Loucy (cell line): ENCODE data around the gene USP25.
A peak's percentile ranks its signal among the peaks of the same experiment; 100 is the strongest.

ENCODE experiments used
- H2AFZ ChIP-seq: fragments of 200-600 bp; sonication (generic); 2 replicates; pipeline ENCODE4 v1.6.0; 2016; ENCODE audit warnings: antibody characterized with exemption, mild to moderate bottlenecking, low read length, moderate library complexity
- H3F3A ChIP-seq: fragments of 200-600 bp; 2 replicates; pipeline ENCODE4 v1.6.0; 2016; ENCODE audit warnings: antibody characterized with exemption, low read depth, mild to moderate bottlenecking
- H3K27me3 ChIP-seq: fragments of 200-600 bp; sonication (generic); 2 replicates; pipeline ENCODE4 v1.6.1; 2014; ENCODE audit warnings: low read length, mild to moderate bottlenecking; ENCODE audit not compliant: insufficient read depth, poor library complexity, severe bottlenecking
- H3K36me3 ChIP-seq: fragments of 200-600 bp; sonication (generic); 2 replicates; pipeline ENCODE4 v1.6.1; 2016; ENCODE audit warnings: low read length; ENCODE audit not compliant: insufficient read depth
- H3K4me1 ChIP-seq: fragments of 200-600 bp; sonication (generic); 2 replicates; pipeline ENCODE4 v1.5.1; 2014; ENCODE audit warnings: low read length, mild to moderate bottlenecking; ENCODE audit not compliant: insufficient read depth, poor library complexity, severe bottlenecking
- H3K4me2 ChIP-seq: fragments of 200-600 bp; sonication (generic); 2 replicates; pipeline ENCODE4 v1.6.0; 2014; ENCODE audit warnings: antibody characterized with exemption, low read length, low read depth, mild to moderate bottlenecking; ENCODE audit not compliant: poor library complexity, severe bottlenecking
- H3K4me3 ChIP-seq: fragments of 200-600 bp; sonication (generic); 2 replicates; pipeline ENCODE4 v1.5.1; 2014; ENCODE audit warnings: low read length, mild to moderate bottlenecking, mixed read lengths; ENCODE audit not compliant: poor library complexity, severe bottlenecking
- H3K79me2 ChIP-seq: fragments of 200-600 bp; sonication (generic); 2 replicates; pipeline ENCODE4 v1.6.1; 2014; ENCODE audit warnings: low read length; ENCODE audit not compliant: insufficient read depth
- H3K9ac ChIP-seq: fragments of 200-600 bp; sonication (generic); 2 replicates; pipeline ENCODE4 v1.6.0; 2014; ENCODE audit warnings: mild to moderate bottlenecking, low read depth, low read length, moderate library complexity; ENCODE audit not compliant: poor library complexity, severe bottlenecking
- H3K9me2 ChIP-seq: fragments of 200-600 bp; sonication (generic); replicated peaks from 2 replicates; pipeline ENCODE4 v1.6.1; 2016; ENCODE audit warnings: low read depth, low read length, mixed read lengths
- H3K9me3 ChIP-seq: fragments of 200-600 bp; sonication (generic); 2 replicates; pipeline ENCODE4 v1.6.1; 2014; ENCODE audit warnings: mild to moderate bottlenecking, antibody characterized with exemption, low read length, low read depth; ENCODE audit not compliant: insufficient read depth
- H4K20me1 ChIP-seq: fragments of 200-600 bp; sonication (generic); 2 replicates; pipeline ENCODE4 v1.6.0; 2014; ENCODE audit warnings: antibody characterized with exemption, low read length, mild to moderate bottlenecking; ENCODE audit not compliant: insufficient read depth, poor library complexity, severe bottlenecking
- EZH2phosphoT487 ChIP-seq: fragments of 200-600 bp; IDR thresholded peaks from 2 replicates; pipeline ENCODE4 v1.6.1; 2018; ENCODE audit warnings: antibody characterized with exemption, mild to moderate bottlenecking, moderate library complexity, borderline replicate concordance
- TF ChIP-seq, protein P1 (sequence below): fragments of 200-600 bp; sonication (generic); conservative IDR thresholded peaks from 2 replicates; pipeline ENCODE4 v1.5.1; 2014; ENCODE audit warnings: mild to moderate bottlenecking, antibody characterized with exemption, low read length

The USP25 gene

DNA sequence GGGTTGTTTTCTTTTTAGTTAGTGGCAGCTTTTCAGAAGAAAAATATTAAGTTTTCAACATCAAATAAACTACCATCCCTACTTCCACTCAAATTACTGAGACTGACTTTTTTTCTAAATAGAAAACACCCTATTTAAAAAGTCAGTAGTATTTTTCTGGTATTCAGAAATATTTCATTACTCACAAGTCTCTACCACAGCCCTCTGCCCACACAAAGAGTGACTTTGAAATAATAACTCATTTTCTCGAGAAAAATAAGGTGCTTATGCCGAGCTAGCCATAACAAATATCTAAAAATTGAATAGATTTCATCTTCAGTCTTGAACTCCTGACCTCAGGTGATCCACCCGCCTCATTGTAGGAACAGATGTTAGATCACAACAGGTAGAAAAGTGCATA, 41.8 kb upstream of the USP25 start:
- H3K9ac ChIP-seq, result no peak overlapping the region
- H3K4me3 ChIP-seq, result no peak overlapping the region
- peaks cover 37% of the 10 kb centered on the region for H3K27me3 ChIP-seq
- no peaks in the 10 kb centered on the region for H3F3A ChIP-seq
- H3K4me1 ChIP-seq, result peaks cover 9% of the 10 kb centered on the region
- TF ChIP-seq EZH2phosphoT487, result no peak
- TF ChIP-seq, protein P1, sequence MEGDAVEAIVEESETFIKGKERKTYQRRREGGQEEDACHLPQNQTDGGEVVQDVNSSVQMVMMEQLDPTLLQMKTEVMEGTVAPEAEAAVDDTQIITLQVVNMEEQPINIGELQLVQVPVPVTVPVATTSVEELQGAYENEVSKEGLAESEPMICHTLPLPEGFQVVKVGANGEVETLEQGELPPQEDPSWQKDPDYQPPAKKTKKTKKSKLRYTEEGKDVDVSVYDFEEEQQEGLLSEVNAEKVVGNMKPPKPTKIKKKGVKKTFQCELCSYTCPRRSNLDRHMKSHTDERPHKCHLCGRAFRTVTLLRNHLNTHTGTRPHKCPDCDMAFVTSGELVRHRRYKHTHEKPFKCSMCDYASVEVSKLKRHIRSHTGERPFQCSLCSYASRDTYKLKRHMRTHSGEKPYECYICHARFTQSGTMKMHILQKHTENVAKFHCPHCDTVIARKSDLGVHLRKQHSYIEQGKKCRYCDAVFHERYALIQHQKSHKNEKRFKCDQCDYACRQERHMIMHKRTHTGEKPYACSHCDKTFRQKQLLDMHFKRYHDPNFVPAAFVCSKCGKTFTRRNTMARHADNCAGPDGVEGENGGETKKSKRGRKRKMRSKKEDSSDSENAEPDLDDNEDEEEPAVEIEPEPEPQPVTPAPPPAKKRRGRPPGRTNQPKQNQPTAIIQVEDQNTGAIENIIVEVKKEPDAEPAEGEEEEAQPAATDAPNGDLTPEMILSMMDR, result no peak
- no peak overlapping the region for H2AFZ ChIP-seq
- H3K9me3 ChIP-seq, result no peaks in the 10 kb centered on the region
- no peaks in the 10 kb centered on the region for H3K9me2 ChIP-seq
- no peaks in the 10 kb centered on the region for H3K79me2 ChIP-seq
- no peaks in the 10 kb centered on the region for H3K36me3 ChIP-seq
- H3K4me2 ChIP-seq, result no peak overlapping the region
- H4K20me1 ChIP-seq, result no peaks in the 10 kb centered on the region

DNA sequence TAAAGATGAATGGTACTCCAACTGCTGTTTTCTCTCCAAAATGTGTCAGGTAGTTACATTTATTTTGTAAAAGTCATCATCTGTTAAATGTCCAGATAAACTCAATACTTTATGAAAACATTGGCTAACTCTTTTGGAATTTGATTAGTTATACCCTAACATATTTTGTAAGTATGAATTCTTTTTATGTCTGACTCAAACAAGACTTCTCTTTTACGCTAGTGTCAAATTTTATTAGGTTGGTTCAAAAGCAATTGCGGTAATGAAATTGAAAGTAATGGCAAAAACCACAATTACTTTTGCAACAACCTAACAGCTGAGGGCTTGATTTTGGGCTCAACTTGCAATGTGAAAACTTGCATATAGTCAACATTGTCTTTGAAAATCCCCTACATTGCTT, 41.0 kb upstream of the USP25 start:
- H3K27me3 ChIP-seq, result peaks cover 37% of the 10 kb centered on the region
- H3K9me3 ChIP-seq, result no peaks in the 10 kb centered on the region
- H3K79me2 ChIP-seq, result no peaks in the 10 kb centered on the region
- no peak overlapping the region for H3K9ac ChIP-seq
- H3K4me3 ChIP-seq, result peak overlapping the region; percentile 40
- peak overlapping the region; percentile 59 for H3K4me2 ChIP-seq
- H3K9me2 ChIP-seq, result no peaks in the 10 kb centered on the region
- no peaks in the 10 kb centered on the region for H3K36me3 ChIP-seq
- H2AFZ ChIP-seq, result no peak overlapping the region
- peaks cover 9% of the 10 kb centered on the region for H3K4me1 ChIP-seq
- TF ChIP-seq, protein P1, result no peak
- TF ChIP-seq EZH2phosphoT487, result no peak
- H3F3A ChIP-seq, result no peaks in the 10 kb centered on the region
- no peaks in the 10 kb centered on the region for H4K20me1 ChIP-seq

DNA sequence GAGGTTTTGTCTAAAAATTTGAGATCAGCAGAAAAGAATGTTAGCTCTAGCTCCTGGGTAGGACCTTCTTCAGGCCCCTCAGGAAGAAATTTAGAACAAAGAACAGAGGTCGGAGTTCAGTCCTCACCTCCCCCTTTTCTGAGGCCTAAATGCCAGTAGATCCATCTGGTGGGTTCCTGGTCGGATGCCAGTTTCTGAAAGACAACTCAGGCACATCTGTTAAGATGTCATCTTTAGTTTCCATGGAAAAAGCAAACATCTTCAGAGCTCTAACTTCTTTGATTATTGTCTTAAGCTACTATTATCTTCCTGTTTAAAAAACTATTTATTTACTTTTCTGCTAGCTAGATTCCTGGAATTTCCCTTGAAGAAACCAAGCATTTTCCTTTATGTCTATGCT, 37.1 kb upstream of the USP25 start:
- H3F3A ChIP-seq, result no peaks in the 10 kb centered on the region
- H3K9me2 ChIP-seq, result no peaks in the 10 kb centered on the region
- no peak overlapping the region for H2AFZ ChIP-seq
- no peaks in the 10 kb centered on the region for H3K36me3 ChIP-seq
- no peak overlapping the region for H3K9ac ChIP-seq
- no peaks in the 10 kb centered on the region for H3K9me3 ChIP-seq
- peaks cover 6% of the 10 kb centered on the region for H3K27me3 ChIP-seq
- no peaks in the 10 kb centered on the region for H4K20me1 ChIP-seq
- no peak overlapping the region for H3K4me2 ChIP-seq
- peaks cover 9% of the 10 kb centered on the region for H3K4me1 ChIP-seq
- no peak for TF ChIP-seq EZH2phosphoT487
- TF ChIP-seq, protein P1, result no peak
- no peaks in the 10 kb centered on the region for H3K79me2 ChIP-seq
- no peak overlapping the region for H3K4me3 ChIP-seq
